Gastroesophageal sphincter (tissue), 4 donors: Measurements from ENCODE around the gene NTN3. TPM values are rescaled to one million over a fixed set of nuclear protein-coding genes. Genes with fewer than 3 reads are reported as not detected.

Source experiments
- ATAC-seq: fragments of 150-250 bp; one replicate; pipeline ENCODE4 v1.9.1; 2016; ENCODE audit warnings: mild to moderate bottlenecking, moderate library complexity
- H3K27ac ChIP-seq, 4 donors: fragments of 200-600 bp; sonication (generic) in 3 of 4; 1 replicate in 3 of 4; 2 replicates in 1 of 4; pipeline ENCODE4 v1.5.1; 2016 to 2019
- H3K27me3 ChIP-seq: fragments of 200-600 bp; sonication (generic); one replicate; pipeline ENCODE4 v1.5.1; 2019
- H3K36me3 ChIP-seq, 2 donors: fragments of 200-600 bp; sonication (generic); one replicate each; pipeline ENCODE4 v1.5.1; 2019; ENCODE audit warnings: control low read depth in 1 of 2
- H3K4me1 ChIP-seq, 3 donors: fragments of 200-600 bp; sonication (generic); 1 replicate in 2 of 3; 2 replicates in 1 of 3; pipeline ENCODE4 v1.5.1; 2016 to 2019; ENCODE audit warnings: control low read depth in 2 of 3
- H3K4me3 ChIP-seq, 2 donors: fragments of 200-600 bp; sonication (generic); one replicate each; pipeline ENCODE4 v1.5.1; 2019; ENCODE audit warnings: mild to moderate bottlenecking in 1 of 2, moderate library complexity in 1 of 2
- H3K9me3 ChIP-seq, 3 donors: fragments of 200-600 bp; sonication (generic); one replicate each; pipeline ENCODE4 v1.5.1; 2017 to 2019; ENCODE audit warnings: control low read depth in 2 of 3
- EP300 ChIP-seq: sonication (generic); formaldehyde crosslinking; IDR thresholded peaks from one replicate; pipeline ENCODE4 v1.6.1; 2017; ENCODE audit warnings: antibody characterized with exemption, mild to moderate bottlenecking
- POLR2A ChIP-seq, 2 donors: fragments of 450-650 bp; IDR thresholded peaks; one replicate each; pipeline ENCODE4 v1.6.1; 2017; ENCODE audit warnings: antibody characterized with exemption in 2 of 2, mild to moderate bottlenecking in 2 of 2, moderate library complexity in 1 of 2
- POLR2AphosphoS5 ChIP-seq: sonication (generic); formaldehyde crosslinking; IDR thresholded peaks from one replicate; pipeline ENCODE4 v1.6.1; 2017; ENCODE audit warnings: antibody characterized with exemption
- WGBS, 2 donors: methylation state at CpG; one replicate each; pipeline ENCODE4 v1.1.5; 2018; ENCODE audit warnings: low coverage in 1 of 2; 5-methylcytosine and 5-hydroxymethylcytosine counted together
- total RNA-seq, 4 donors: library from RNA; depleted of rRNA; stranded (reverse); fragments of >200 nt; gene quantifications; one replicate each; pipeline ENCODE4 v1.1.0, GENCODE V29; 2016
- TF ChIP-seq, protein P1 (sequence below), 4 experiments: fragments of 200-600 bp in 2 of 4; fragments of 450-650 bp in 2 of 4; sonication (generic) in 1 of 4; IDR thresholded peaks; one replicate each; pipeline ENCODE4 v1.5.1; 2017 to 2019; ENCODE audit warnings: antibody characterized with exemption in 4 of 4, mild to moderate bottlenecking in 2 of 4, moderate library complexity in 2 of 4

The NTN3 gene
- total RNA-seq, 4 donors from 2014 or later, result not detected

DNA sequence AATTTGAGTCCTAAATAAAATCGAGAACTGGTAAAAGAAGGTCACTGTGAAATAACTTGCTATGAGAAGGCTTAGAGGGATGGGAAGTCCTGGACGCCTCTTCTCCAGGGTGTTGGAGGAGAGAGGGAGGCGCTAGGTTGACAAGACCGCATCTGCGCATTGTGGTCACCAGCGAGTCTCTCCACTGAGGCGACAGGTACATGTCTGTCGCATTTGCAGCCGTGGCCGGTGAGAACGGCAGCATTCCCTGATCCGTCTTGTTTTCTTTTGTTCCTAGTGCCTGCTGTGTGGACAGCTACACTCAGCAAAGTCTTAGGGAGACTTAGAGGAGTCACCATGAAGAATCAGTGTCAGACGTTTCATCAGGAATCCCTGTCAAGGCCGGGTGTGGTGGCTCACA lies 34.6 kb downstream of the NTN3 start:
- no peaks in the 10 kb centered on the region for H3K9me3 ChIP-seq
- no peak for ATAC-seq
- H3K27me3 ChIP-seq, result no peaks in the 10 kb centered on the region
- H3K27ac ChIP-seq, result no peak overlapping the region
- H3K4me1 ChIP-seq, result peaks cover 0 to 25% (median 11%) of the 10 kb centered on the region in 3 donors
- TF ChIP-seq, protein P1, sequence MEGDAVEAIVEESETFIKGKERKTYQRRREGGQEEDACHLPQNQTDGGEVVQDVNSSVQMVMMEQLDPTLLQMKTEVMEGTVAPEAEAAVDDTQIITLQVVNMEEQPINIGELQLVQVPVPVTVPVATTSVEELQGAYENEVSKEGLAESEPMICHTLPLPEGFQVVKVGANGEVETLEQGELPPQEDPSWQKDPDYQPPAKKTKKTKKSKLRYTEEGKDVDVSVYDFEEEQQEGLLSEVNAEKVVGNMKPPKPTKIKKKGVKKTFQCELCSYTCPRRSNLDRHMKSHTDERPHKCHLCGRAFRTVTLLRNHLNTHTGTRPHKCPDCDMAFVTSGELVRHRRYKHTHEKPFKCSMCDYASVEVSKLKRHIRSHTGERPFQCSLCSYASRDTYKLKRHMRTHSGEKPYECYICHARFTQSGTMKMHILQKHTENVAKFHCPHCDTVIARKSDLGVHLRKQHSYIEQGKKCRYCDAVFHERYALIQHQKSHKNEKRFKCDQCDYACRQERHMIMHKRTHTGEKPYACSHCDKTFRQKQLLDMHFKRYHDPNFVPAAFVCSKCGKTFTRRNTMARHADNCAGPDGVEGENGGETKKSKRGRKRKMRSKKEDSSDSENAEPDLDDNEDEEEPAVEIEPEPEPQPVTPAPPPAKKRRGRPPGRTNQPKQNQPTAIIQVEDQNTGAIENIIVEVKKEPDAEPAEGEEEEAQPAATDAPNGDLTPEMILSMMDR (IDR thresholded peaks at IDR 0.05), result no peak
- no peak for TF ChIP-seq POLR2AphosphoS5
- no peak for TF ChIP-seq EP300
- TF ChIP-seq POLR2A (IDR thresholded peaks at IDR 0.05), result no peak
- 86 to 100% methylated on average over 1 to 13 of the region's 14 CpGs for WGBS, 2 donors
- peaks cover 0 to 7% of the 10 kb centered on the region in 2 donors for H3K36me3 ChIP-seq
- H3K4me3 ChIP-seq, result no peak overlapping the region

DNA sequence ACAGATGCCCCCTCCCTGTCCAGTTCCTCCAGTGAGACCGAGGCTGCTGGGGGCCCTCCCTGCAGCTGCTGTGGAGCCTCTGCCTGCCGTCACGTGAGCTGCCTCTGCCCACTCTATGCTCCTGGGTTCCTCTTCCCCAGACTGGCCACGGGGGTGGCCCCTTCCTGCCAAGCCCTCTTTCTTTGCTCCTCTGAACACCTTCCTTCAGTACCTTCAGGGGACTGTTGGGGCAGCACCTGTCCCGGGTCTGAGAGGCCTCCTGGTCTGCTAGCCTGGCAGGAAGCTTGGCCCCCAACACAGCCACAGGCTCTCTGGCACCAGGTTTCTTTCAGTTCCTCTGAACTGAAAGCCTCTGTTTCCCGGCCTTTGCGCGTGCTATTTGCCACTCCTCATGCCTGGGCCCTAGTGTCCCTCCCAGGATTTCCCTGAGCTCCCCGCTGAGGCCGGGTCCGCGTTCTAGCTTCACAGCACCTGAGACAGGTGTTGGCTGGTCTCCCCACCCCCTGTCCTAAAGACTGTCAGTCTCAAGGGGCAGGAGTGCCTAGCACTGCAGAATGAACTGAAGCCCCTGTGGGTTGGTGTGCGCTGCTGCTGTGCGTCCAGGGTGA lies 36.1 kb downstream of the NTN3 start:
- no peaks in the 10 kb centered on the region for H3K9me3 ChIP-seq
- peaks cover 0 to 7% of the 10 kb centered on the region in 2 donors for H3K36me3 ChIP-seq
- H3K4me3 ChIP-seq, result no peak overlapping the region
- H3K4me1 ChIP-seq, result peaks cover 0 to 24% (median 6%) of the 10 kb centered on the region in 3 donors
- no peaks in the 10 kb centered on the region for H3K27me3 ChIP-seq
- TF ChIP-seq, protein P1 (IDR thresholded peaks at IDR 0.05), result no peak
- TF ChIP-seq EP300 (no peak), POLR2A (IDR thresholded peaks at IDR 0.05) (no peak), POLR2AphosphoS5 (no peak)
- H3K27ac ChIP-seq, result peak overlapping the region in 3 of 4 donors; percentile 17 to 49 (median 37)
- WGBS, 2 donors, result 60 to 71% methylated on average over 1 to 4 of the region's 14 CpGs
- ATAC-seq, result peak; percentile 26

DNA sequence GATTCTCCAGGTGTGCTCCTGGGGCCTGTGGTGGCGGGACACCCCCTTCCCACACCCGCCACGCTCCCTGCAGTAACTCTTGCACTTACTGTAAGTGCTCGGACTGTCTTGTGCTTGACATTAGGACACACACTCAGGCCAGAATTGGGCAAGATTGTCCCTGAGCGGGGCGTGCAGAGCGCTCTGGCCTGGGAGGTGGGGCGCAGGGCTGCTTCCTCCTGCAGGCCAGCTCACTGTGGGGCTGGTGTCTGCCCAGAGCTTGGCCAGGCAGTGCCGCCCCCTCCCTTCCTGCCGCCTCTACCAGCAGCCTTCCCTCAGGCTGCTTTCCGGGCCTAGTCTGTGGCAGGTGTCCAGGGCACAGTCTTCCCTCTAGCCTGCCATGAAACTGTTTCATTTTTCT lies 36.6 kb downstream of the NTN3 start:
- peak overlapping the region in 3 of 4 donors; percentile 17 to 49 (median 37) for H3K27ac ChIP-seq

DNA sequence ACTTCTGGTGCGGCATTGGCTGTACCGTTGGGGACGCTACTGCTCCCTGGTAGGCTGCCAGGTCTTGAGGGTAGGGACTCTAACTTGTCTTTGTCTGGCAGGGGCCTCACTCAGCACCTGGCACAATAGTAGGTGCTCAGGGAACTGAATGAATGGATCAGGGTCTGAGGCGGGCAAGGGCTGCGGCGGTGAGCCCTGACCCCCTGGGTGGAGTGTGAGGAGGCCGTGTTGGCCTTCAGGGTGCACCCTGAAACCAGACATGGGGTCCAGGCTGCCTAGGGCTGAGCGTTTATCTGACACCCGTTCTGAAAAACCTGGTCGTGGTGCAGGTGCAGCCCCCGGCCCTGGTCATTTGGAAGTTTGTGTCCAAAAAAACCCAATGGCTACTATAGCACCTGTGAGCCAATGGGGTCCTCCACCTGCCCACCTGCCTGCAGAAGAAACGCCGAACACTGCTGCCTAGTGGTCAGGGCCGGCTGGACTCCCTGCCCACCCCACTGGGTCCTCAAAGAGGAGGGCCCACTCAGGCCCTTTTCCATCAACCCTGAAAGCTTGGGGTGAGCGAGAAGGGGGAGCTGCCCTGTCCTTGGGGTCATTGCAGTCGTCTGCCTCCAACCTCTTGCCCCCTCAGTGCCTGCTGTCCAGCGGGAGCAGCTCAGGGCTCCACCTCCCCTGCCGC lies 37.8 kb downstream of the NTN3 start:
- no peaks in the 10 kb centered on the region for H3K27me3 ChIP-seq
- H3K27ac ChIP-seq, result peak overlapping the region in 1 of 4 donors; percentile 24
- ATAC-seq, result no peak
- H3K4me1 ChIP-seq, result peaks cover 0 to 27% (median 12%) of the 10 kb centered on the region in 3 donors
- no peaks in the 10 kb centered on the region for H3K9me3 ChIP-seq
- no peak for TF ChIP-seq POLR2A (IDR thresholded peaks at IDR 0.05)
- TF ChIP-seq EP300, result no peak
- TF ChIP-seq, protein P1 (IDR thresholded peaks at IDR 0.05), result no peak
- TF ChIP-seq POLR2AphosphoS5, result no peak
- H3K36me3 ChIP-seq, result peaks cover 0 to 7% of the 10 kb centered on the region in 2 donors
- no peak overlapping the region for H3K4me3 ChIP-seq
- 82% methylated on average over 3 of the region's 18 CpGs; no CpG with 5 or more reads in 1 of the 2 donors for WGBS, 2 donors

More for the DNA sequence above, 36.6 kb downstream of the NTN3 start:
- ATAC-seq, result peak; percentile 44
- Histone ChIP-seq H3K27me3 (no peaks in the 10 kb centered on the region), H3K9me3 (no peaks in the 10 kb centered on the region), H3K4me1 (peaks cover 0 to 24% (median 6%) of the 10 kb centered on the region in 3 donors), H3K36me3 (peaks cover 0 to 7% of the 10 kb centered on the region in 2 donors), H3K4me3 (no peak overlapping the region)
- TF ChIP-seq POLR2AphosphoS5, result no peak
- 83 to 92% methylated on average over 3 to 7 of the region's 11 CpGs for WGBS, 2 donors

DNA sequence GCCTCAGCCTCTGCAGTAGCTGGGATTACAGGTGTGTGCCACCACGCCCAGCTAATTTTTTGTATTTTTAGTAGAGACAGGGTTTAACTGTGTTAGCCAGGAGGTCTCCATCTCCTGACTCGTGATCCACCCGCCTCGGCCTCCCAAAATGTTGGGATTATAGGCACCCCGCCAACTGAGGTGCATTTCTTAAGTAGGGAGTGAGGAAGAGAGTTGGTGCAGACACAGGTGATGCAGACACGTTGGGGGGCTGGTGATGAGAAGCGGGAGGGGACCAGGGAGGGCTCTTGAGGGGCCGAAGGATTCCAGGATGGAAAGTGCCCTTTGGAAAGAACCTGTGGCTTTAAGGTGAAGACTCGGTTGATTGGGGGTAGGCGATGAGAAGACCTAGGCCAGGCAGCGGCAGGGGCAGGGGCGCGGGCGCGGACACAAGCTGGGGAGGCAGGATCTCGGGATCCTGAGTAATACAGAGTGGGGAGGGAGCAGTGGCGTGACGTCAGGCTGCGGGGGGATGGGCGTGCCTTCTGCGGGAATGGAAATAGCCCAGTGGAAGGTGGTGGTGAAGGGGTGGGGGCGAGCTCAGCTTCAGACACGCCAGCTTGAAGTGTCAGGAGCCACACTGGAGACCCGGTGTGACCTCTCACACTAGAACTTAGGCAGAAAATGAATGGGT lies 40.2 kb downstream of the NTN3 start:
- Histone ChIP-seq H3K27ac (peak overlapping the region in 3 of 4 donors; percentile 7 to 98 (median 35)), H3K36me3 (peaks cover 0 to 7% of the 10 kb centered on the region in 2 donors), H3K9me3 (no peaks in the 10 kb centered on the region), H3K4me3 (peak overlapping the region in 1 of 2 donors; percentile 26), H3K4me1 (peaks cover 0 to 42% (median 27%) of the 10 kb centered on the region in 3 donors), H3K27me3 (no peaks in the 10 kb centered on the region)
- ATAC-seq, result peak; percentile 48
- WGBS, 2 donors, result 17 to 33% methylated on average over 15 to 20 of the region's 24 CpGs
- TF ChIP-seq POLR2AphosphoS5, result peak; percentile 22
- TF ChIP-seq EP300, result no peak
